ENCODE measurements around the gene PRKCH.

- TF ChIP-seq CTCF (IDR thresholded peaks at IDR 0.05; ENCODE audit: low read depth, low read length) = no peak
- TF ChIP-seq MYC (IDR thresholded peaks at IDR 0.05; ENCODE audit: low read depth, low read length) = no peak
- no peak for TF ChIP-seq POLR2A (IDR thresholded peaks at IDR 0.05; ENCODE audit: extremely low read depth, insufficient read length)
These were observed 202.4 kb downstream of the PRKCH start for GRCh38 chr14:61523751-61524150.

All from NB4 (cell line).